ENCODE data around the gene TBC1D2B. TPM values are rescaled to one million over a fixed set of nuclear protein-coding genes. Genes with fewer than 3 reads are reported as not detected.
"Not testable (repeated sequence)": the region's sequence is repeated elsewhere in the genome, so short reads cannot be mapped to it uniquely, and the experiment has no call there.

Gene TBC1D2B
- total and polyA plus RNA-seq, 2 donors (not counting 3 experiments of a cell fraction or from before 2014, with no cell fraction given): 30.8 to 46.1 TPM

DNA sequence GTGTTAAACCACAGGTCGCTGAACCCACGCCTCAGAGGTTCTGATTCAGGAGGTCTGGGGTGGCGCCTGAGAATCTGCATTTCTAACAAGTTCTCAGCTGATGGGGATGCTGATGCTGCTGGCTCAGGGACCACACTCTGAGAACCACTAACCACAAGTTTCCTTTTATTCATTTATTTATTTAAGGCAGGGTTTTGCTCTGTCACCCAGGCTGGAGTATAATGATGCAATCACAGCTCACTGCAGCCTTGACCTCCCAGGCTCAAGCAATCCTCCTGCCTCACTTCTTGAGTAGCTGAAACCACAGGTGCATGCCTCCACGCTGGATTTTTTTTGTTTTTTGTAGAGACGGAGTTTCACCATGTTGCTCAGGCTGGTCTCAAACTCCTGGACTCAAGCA lies 123.6 kb downstream of the TBC1D2B start:
- H3K4me2 ChIP-seq (ENCODE audit: insufficient read depth, low read length); dilution Hi-C loops (cut with MboI; ENCODE audit: extremely low pct_ligation_motif_present, low sequenced_read_pairs); H3K9me3 ChIP-seq (replicated peaks; ENCODE audit: control insufficient read depth, insufficient read depth, low read length); BruUV-seq (replicated peaks); H3K4me3 ChIP-seq (replicated peaks in 1 of 3; ENCODE audit: insufficient read depth in 1 of 3, low read depth in 1 of 3, low read length in 3 of 3); FAIRE-seq; H3K9ac ChIP-seq (replicated peaks; ENCODE audit: extremely low read depth, insufficient read depth, low read length); H2AFZ ChIP-seq (ENCODE audit: low read depth, low read length); H3K4me1 ChIP-seq (ENCODE audit: control insufficient read depth, extremely low read depth, insufficient read depth, low read length); H3K36me3 ChIP-seq (ENCODE audit: control insufficient read depth in 2 of 2, extremely low read depth in 1 of 2, insufficient read depth in 2 of 2, low read length in 2 of 2); POLR2A ChIA-PET; H3K79me2 ChIP-seq (ENCODE audit: control insufficient read depth, insufficient read depth, low read length); H3K9me1 ChIP-seq (replicated peaks; ENCODE audit: control insufficient read depth, extremely low read depth, insufficient read depth, low read length); CTCF ChIA-PET; H3K27me3 ChIP-seq (ENCODE audit: control insufficient read depth in 2 of 2, insufficient read depth in 2 of 2, low read length in 2 of 2); H3K27ac ChIP-seq (ENCODE audit: insufficient read depth, low read depth, low read length); DNase-seq (ENCODE audit: low read depth, low spot score); H4K20me1 ChIP-seq (replicated peaks; ENCODE audit: control insufficient read depth, extremely low read depth, insufficient read depth, low read length); intact Hi-C loops (cut with micrococcal nuclease): not testable (repeated sequence)

DNA sequence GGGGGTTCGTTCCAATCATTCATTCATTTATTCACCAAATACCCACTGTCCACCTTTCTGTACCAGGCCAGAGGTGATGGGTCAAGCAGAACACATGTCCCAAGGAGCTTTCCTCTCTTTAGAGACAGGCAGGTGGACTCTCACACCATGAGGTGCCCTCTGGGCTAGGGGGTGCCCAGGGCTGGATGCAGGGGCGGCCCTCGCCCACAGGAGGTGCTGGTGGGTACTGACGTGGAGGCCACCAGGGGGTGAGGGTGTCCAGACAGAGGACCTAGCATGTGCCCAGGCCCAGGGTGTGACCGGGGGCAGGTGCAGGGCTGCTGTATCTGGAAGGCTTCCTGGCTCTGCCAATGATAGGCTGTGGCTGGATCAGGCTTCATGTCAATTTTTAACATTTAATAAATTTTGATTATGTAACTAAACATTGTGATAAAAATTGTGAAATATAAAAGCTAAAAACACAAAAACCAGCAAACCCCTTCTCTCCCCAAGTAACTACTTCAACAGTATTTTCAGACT lies 124.5 kb downstream of the TBC1D2B start:
- H2AFZ ChIP-seq (ENCODE audit: low read depth, low read length); H3K36me3 ChIP-seq (ENCODE audit: control insufficient read depth in 2 of 2, extremely low read depth in 1 of 2, insufficient read depth in 2 of 2, low read length in 2 of 2); dilution Hi-C loops (cut with MboI; ENCODE audit: extremely low pct_ligation_motif_present, low sequenced_read_pairs); CTCF ChIA-PET; H3K4me2 ChIP-seq (ENCODE audit: insufficient read depth, low read length); H3K9ac ChIP-seq (replicated peaks; ENCODE audit: extremely low read depth, insufficient read depth, low read length); H3K4me1 ChIP-seq (ENCODE audit: control insufficient read depth, extremely low read depth, insufficient read depth, low read length); H3K27me3 ChIP-seq (ENCODE audit: control insufficient read depth in 2 of 2, insufficient read depth in 2 of 2, low read length in 2 of 2); H4K20me1 ChIP-seq (replicated peaks; ENCODE audit: control insufficient read depth, extremely low read depth, insufficient read depth, low read length); DNase-seq (ENCODE audit: low read depth, low spot score); BruUV-seq (replicated peaks); FAIRE-seq; H3K9me1 ChIP-seq (replicated peaks; ENCODE audit: control insufficient read depth, extremely low read depth, insufficient read depth, low read length); intact Hi-C loops (cut with micrococcal nuclease); POLR2A ChIA-PET; H3K79me2 ChIP-seq (ENCODE audit: control insufficient read depth, insufficient read depth, low read length); H3K9me3 ChIP-seq (replicated peaks; ENCODE audit: control insufficient read depth, insufficient read depth, low read length); H3K4me3 ChIP-seq (replicated peaks in 1 of 3; ENCODE audit: insufficient read depth in 1 of 3, low read depth in 1 of 3, low read length in 3 of 3); H3K27ac ChIP-seq (ENCODE audit: insufficient read depth, low read depth, low read length): not testable (repeated sequence)
- TF ChIP-seq, protein P1, sequence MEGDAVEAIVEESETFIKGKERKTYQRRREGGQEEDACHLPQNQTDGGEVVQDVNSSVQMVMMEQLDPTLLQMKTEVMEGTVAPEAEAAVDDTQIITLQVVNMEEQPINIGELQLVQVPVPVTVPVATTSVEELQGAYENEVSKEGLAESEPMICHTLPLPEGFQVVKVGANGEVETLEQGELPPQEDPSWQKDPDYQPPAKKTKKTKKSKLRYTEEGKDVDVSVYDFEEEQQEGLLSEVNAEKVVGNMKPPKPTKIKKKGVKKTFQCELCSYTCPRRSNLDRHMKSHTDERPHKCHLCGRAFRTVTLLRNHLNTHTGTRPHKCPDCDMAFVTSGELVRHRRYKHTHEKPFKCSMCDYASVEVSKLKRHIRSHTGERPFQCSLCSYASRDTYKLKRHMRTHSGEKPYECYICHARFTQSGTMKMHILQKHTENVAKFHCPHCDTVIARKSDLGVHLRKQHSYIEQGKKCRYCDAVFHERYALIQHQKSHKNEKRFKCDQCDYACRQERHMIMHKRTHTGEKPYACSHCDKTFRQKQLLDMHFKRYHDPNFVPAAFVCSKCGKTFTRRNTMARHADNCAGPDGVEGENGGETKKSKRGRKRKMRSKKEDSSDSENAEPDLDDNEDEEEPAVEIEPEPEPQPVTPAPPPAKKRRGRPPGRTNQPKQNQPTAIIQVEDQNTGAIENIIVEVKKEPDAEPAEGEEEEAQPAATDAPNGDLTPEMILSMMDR (IDR thresholded peaks at IDR 0.05; ENCODE audit: extremely low read depth in 1 of 2, insufficient read depth in 1 of 2, low read depth in 1 of 2, low read length in 2 of 2): peak in 1 of 2 donors; percentile 5

GRCh38 chr15:77951105-77951786 lies 126.3 kb downstream of the TBC1D2B start:
- CTCF ChIA-PET; BruUV-seq (replicated peaks); intact Hi-C loops (cut with micrococcal nuclease): not testable (repeated sequence)

More at GRCh38 chr15:77951105-77951786, 126.3 kb downstream of the TBC1D2B start:
- H3K27me3 ChIP-seq (ENCODE audit: control insufficient read depth in 2 of 2, insufficient read depth in 2 of 2, low read length in 2 of 2); H3K27ac ChIP-seq (ENCODE audit: insufficient read depth, low read depth, low read length); H4K20me1 ChIP-seq (replicated peaks; ENCODE audit: control insufficient read depth, extremely low read depth, insufficient read depth, low read length); H3K4me3 ChIP-seq (replicated peaks in 1 of 3; ENCODE audit: insufficient read depth in 1 of 3, low read depth in 1 of 3, low read length in 3 of 3); FAIRE-seq; H3K79me2 ChIP-seq (ENCODE audit: control insufficient read depth, insufficient read depth, low read length); H2AFZ ChIP-seq (ENCODE audit: low read depth, low read length); H3K4me1 ChIP-seq (ENCODE audit: control insufficient read depth, extremely low read depth, insufficient read depth, low read length); H3K9me3 ChIP-seq (replicated peaks; ENCODE audit: control insufficient read depth, insufficient read depth, low read length); dilution Hi-C loops (cut with MboI; ENCODE audit: extremely low pct_ligation_motif_present, low sequenced_read_pairs); DNase-seq (ENCODE audit: low read depth, low spot score); H3K36me3 ChIP-seq (ENCODE audit: control insufficient read depth in 2 of 2, extremely low read depth in 1 of 2, insufficient read depth in 2 of 2, low read length in 2 of 2); POLR2A ChIA-PET; H3K4me2 ChIP-seq (ENCODE audit: insufficient read depth, low read length); H3K9me1 ChIP-seq (replicated peaks; ENCODE audit: control insufficient read depth, extremely low read depth, insufficient read depth, low read length); H3K9ac ChIP-seq (replicated peaks; ENCODE audit: extremely low read depth, insufficient read depth, low read length): not testable (repeated sequence)

All from endothelial cell of umbilical vein (primary cell).